GM23248 (cell line): Measurements from ENCODE around the gene ANKRD29.

ENCODE experiments used
- EZH2 ChIP-seq: fragments of 200-600 bp; sonication (generic); IDR thresholded peaks from 2 replicates; pipeline ENCODE4 v1.6.1; 2018; ENCODE audit warnings: antibody characterized with exemption, mild to moderate bottlenecking; ENCODE audit not compliant: insufficient read depth, poor library complexity, severe bottlenecking
- EZH2phosphoT487 ChIP-seq: fragments of 200-600 bp; sonication (generic); IDR thresholded peaks from 2 replicates; pipeline ENCODE4 v1.6.1; 2018; ENCODE audit warnings: antibody characterized with exemption, moderate library complexity, mild to moderate bottlenecking, low read depth; ENCODE audit not compliant: insufficient read depth

DNA sequence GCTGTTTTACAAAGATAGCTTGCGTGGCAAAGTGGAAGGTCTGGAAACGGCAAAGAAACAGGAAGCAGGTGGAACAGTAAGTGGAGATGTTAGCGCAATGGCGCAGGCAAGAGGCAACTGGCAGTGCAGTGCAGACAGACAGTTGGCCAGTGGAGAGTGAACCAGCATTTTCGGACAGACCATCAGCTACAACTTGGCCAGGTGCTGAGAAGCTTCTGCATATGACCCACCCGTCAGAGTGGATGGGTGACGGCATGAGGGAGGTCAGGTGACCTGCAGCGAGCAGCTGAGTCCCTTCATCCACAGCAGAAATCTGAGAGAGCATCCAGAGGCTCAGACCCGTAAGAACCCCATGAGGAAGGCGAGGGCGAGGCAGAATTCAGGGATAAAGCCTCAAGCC is 110.2 kb downstream of the ANKRD29 start:
- TF ChIP-seq EZH2 (no peak), EZH2phosphoT487 (no peak)
